ENCODE data around the gene SORCS3.

The SORCS3 gene

DNA sequence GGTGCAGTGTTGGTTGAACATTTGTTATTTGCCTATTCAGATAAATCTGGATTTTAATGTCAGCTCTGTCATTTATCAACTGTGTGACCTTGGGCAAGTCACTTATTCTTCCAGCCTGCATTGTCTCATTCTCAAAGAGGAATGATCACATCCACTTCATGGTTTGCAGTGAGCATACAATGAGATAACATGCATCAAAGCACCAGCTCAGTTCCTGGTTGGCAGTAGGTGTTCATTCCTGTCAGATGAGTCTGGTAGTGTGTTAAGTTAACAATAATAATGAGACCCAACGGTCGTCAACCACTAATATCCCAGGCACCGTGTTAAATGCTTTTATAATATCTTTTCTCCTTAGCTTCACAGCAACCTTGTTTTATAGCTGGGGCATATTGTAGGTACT lies 137.3 kb downstream of the SORCS3 start:
- no peak for DNase-seq (ENCODE audit: low read depth)

DNA sequence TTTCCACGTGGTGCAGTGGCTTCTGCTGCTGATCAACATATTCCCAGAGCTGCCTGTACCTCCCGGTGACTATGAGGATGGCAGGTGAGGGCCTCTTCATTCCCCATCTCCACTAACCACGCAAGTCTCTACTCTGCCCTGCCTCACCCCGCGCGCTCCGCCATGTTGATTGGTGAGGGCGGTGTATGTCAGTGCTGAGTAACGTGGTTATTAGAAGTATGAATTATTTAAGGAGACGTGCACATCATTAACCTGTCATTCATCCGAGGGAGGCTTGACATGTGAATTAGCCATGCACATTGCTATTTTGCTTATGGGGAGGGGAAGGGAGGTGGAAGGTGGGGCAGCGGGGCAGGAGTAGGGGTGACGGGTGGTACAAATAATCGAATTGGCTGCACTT lies 138.6 kb downstream of the SORCS3 start:
- DNase-seq (ENCODE audit: low read depth): no peak

GRCh38 chr10:104780165-104780564 lies 139.1 kb downstream of the SORCS3 start:
- DNase-seq (ENCODE audit: low read depth): no peak

GRCh38 chr10:104780946-104781595 lies 140.0 kb downstream of the SORCS3 start:
- DNase-seq (ENCODE audit: low read depth): no peak

- no peak for DNase-seq (ENCODE audit: low read depth)
Measured at GRCh38 chr10:104784452-104784851, 143.4 kb downstream of the SORCS3 start.

- no peak for DNase-seq (ENCODE audit: low read depth)
Measured at GRCh38 chr10:104791471-104791870, 150.4 kb downstream of the SORCS3 start.

GRCh38 chr10:104795411-104795810 lies 154.3 kb downstream of the SORCS3 start:
- no peak for DNase-seq (ENCODE audit: low read depth)

DNA sequence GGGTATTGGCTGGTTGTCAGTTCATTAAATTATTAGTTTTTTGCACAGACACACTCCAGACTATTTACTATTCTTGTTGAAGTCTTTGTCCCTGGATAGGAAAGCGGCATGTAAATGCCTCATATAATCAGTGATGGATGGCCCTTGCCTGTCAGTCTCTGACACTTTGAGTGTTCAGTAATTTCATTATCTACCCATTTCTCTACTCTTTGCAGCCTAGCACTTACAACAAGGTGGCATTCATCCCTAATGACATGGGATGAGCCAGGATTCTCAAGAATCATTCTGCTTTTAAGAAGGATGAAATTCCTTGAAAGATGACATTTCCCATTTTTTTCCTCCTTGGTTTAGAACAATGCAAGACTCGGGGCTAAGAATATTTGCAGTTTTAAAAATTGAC lies 155.7 kb downstream of the SORCS3 start:
- no peak for DNase-seq (ENCODE audit: low read depth)

- DNase-seq (ENCODE audit: low read depth): no peak
Measured at GRCh38 chr10:104802941-104803340, 161.9 kb downstream of the SORCS3 start.

DNA sequence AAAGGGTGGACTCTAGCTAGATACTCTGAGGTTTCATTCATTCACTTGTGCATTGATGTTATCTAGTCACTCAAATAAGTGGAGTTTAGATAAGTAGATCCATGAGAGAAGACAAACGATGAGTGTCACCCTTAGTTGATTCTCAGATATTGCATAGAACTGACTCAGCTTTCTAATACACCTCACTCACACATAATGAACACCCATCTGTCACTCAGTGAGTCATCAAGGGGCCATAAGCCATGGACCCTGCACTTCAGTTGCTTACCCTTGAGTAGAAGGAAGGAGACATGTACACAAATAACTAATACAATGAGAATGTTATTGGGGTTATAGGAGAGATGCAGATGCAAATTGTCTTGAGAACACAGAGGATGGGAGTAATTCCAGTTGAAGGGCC lies 163.8 kb downstream of the SORCS3 start:
- DNase-seq (ENCODE audit: low read depth): no peak

- DNase-seq (ENCODE audit: low read depth): no peak
Measured at GRCh38 chr10:104806801-104807200, 165.7 kb downstream of the SORCS3 start.

DNA sequence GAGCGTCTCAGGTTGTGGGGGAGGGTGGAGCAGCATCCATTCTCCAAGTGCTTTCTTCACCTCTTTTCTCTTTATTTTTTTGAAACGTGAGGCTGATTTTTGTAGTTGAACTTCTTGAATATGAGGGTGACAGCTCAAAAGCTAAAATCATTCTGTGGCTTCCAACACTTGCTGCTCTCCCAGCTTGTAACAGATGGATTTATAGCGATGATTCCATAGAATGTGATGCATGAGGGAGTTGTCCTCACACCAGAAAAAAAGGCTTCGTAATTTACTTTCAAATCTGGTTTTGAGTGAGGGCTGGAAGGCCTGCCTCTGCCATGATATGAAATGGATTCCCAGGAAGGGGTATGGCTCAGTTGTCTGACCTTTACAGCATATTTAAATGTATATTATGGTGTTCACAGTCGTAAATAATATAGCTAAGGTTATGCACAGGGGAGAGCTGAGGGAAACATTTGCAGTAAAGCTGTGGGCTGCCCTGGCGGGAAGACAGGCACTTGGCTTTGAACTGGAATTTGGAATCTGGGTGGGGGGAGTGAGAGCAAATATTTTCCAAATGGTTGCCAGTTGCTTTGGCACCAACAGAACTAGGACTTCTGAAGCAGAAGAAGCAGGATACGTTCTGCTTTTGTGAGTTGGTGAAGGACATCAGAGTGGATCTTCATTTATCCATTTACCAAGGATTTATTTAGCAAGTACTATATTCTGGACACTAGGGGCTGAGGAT lies 166.7 kb downstream of the SORCS3 start:
- DNase-seq (ENCODE audit: low read depth): no peak

DNA sequence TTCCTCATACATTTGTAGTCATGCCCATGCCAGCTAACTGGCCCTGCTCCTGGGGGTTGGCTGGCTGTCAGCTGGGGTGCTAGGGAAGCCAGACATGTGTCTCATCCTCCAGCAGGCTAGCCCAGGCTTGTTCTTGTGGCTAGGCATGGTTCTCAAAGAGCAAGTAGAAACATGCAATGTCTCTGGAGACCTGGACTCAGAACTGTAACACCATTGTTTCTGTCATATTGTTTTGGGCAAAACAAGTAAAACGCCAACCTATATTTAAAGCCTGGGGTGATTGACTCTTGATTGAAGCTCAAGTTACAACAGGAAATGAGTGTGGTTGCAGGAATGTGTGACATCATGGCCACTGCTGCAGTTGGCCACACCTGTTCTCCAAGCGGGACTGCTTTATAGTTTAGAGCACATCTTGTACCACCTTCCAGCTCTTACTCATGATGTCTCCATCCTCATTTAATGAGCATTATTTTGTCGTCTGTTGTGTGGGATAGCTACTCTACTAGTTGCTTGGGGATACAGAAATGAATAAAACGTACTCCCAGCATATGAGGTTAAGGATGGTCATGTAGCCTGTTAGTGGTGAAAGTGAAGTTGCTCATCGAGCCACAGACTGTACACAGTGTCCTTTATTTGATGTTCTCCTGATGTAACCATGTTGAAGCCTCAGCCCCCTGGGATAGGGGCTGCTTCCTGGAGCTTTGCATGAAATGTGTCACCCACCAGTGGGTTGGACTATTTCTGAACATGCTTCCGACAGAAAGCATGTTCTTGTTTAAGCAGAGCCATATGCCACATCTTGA lies 168.4 kb downstream of the SORCS3 start:
- DNase-seq (ENCODE audit: low read depth): no peak

DNA sequence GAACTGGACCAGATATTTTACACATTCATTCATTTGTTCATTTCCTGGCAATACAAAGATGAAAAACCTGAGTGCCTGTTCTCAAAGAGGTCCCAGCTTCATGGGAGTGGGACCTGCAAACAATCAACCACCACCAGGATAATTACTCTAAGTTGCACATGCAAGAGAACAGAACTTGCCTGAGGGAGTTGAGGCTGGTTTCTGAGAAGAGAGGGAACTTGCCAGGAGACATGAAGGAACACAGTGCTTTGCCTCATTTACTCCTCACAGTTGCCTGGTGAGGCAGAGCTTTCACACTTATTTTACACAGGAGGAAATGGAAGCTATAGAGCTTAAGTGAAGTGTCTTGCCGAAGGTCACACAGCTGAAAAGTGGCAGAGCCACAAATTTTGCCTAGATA lies 170.1 kb downstream of the SORCS3 start:
- no peak for DNase-seq (ENCODE audit: low read depth)

DNA sequence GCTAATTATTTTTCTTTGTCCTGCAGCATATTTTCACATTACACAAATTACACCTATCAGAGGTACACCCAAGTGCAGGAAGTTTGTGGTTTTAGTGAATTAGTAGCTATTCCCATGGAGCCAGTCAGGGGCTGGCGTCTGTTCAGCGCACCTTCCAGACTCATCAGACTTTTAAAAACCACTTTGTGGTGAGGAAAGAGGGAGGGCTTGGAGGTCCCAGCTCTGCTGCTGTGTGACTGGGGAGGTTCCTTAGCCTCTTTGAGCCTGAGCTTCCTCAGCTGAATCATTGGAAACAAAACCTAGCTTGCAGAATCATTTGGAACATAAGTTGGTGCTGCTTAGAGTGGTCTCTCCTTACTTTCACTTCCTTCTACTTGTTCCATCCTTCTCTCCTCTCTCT lies 175.4 kb downstream of the SORCS3 start:
- DNase-seq (ENCODE audit: low read depth): no peak

DNA sequence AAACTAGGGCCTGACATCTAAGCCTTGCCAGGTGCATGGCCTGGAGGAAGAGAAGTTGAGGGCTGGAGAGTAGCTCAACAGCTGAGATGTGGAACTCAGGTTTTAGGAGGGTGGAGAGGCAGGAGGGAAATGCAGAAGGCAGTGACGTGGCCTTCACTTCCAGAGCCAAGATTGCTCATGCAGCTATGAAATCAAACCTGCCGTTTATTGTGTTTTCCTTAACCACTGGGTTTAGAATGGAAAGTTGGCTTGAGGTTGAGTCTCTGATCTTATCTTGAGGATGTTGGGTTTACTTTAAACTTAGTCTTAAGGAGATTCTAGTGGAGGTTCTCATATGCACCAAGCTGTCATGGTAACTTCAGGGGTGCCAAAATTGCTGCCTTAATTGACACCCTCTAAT lies 178.6 kb downstream of the SORCS3 start:
- DNase-seq (ENCODE audit: low read depth): no peak

DNA sequence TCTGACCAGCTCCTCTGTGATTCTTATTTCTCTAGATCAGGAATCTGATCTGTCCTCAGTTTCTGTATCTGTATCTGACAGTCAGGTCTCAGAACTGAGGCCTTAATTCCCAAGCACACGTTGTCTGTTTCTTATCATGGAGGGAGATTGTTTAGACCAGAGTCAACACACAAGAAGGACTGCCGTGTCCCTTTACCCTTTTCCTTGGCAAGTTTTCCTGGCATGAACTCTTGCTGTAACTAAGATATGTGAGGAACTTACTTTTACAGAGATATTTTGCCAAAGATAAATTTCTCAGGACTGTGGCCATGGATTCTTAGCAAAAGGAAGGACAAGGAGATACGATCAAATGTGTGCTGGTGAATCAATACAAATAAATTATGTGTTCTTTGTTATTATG lies 181.0 kb downstream of the SORCS3 start:
- no peak for DNase-seq (ENCODE audit: low read depth)

DNA sequence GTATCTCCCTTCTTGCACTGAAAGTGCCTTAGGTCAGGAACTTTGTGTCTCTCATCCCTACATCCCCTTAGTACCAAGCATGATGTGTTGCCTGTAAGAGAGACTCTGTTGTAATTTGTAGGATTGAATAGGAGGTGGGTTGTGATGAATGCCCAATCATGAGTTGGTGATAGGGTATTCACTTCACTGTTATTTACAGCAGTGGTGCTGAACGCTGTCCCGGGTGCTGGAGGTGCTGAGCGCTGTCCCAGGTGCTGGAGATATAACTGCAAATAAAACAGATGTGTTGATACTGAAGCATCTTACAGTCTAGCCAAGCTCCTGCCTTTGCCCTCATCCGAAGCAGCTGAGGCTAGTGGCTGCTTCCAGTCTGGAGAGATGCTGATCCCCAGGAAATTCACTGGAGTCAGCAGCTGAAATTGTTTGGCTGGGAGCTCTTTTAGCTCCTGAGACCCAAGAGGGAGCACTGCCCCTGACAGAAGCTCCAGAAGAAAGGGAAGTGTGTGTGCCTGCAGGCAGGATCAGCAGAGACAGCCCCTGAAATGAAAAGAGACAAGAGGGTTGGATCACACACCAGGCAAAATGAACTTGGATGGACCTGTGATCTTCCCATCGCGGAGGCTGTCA lies 183.4 kb downstream of the SORCS3 start:
- no peak for DNase-seq (ENCODE audit: low read depth)

GRCh38 chr10:104831272-104831671 lies 190.2 kb downstream of the SORCS3 start:
- DNase-seq (ENCODE audit: low read depth): no peak

DNA sequence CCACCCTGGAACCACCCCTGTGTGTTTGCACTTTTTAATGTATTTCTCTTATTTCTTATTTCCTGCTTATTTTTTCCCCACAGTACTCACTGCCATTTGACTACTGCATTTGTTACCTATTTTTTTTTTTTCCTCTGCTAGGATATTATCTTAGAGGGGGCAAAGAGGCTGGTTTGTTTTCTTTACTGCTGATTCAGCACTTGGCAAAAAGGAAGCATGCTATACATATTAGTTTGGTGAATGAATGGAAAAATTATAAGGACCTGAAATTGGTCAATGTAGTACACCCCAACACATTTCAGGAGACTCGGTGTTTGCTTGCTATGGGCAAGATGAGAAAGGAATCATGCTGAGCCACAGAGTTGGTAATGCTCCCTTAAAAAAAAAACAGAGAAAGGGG lies 193.5 kb downstream of the SORCS3 start:
- no peak for DNase-seq (ENCODE audit: low read depth)

DNA sequence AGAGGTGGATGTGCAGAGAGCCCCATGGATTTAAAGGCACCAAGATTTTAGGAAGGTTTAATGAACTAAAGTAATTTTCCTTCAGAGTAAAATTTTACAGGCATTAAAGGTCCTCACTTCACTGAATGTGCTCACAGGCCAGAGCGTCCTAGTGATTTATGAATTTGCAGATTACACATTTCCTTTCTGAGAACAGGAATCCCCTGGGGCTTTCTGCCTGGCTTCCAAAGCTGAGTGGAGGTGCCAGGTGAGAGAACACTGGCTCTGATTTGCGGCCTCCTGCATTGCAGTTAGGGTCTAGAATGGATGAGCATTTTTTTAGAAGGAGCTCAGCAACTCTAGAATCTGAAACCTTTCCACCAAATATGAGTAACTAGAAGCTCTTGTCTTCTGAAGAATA lies 194.3 kb downstream of the SORCS3 start:
- DNase-seq (ENCODE audit: low read depth): no peak

- DNase-seq (ENCODE audit: low read depth): no peak
Measured at GRCh38 chr10:104842704-104843103, 201.6 kb downstream of the SORCS3 start.

GRCh38 chr10:104844073-104844472 lies 203.0 kb downstream of the SORCS3 start:
- DNase-seq (ENCODE audit: low read depth): no peak

Data from activated T-helper 1 cell treated with Interleukin-2 at 50 U/mL for 16 hours (primary cell).